Body of pancreas (tissue), 4 donors: ENCODE measurements around the gene C17orf113. TPM values are rescaled to one million over a fixed set of nuclear protein-coding genes. Genes with fewer than 3 reads are reported as not detected.

Experiments used
- ATAC-seq: fragments of 150-250 bp; one replicate; pipeline ENCODE4 v1.9.1; 2016
- DNase-seq, 4 donors: peaks; one replicate each; pipeline ENCODE4 v3.0.0-alpha.2; 2019
- H3K27ac ChIP-seq, 4 donors: fragments of 200-600 bp; sonication (generic); 1 replicate in 3 of 4; 2 replicates in 1 of 4; pipeline versions ENCODE4 v1.5.1 to v1.6.1; 2016 to 2019; ENCODE audit warnings: mild to moderate bottlenecking in 1 of 4, mixed read lengths in 1 of 4, moderate library complexity in 1 of 4
- H3K27me3 ChIP-seq, 2 donors: fragments of 200-600 bp; sonication (generic); one replicate each; pipeline ENCODE4 v1.6.0; 2016; ENCODE audit warnings: mild to moderate bottlenecking in 1 of 2
- H3K36me3 ChIP-seq, 2 donors: fragments of 200-600 bp; sonication (generic); replicated peaks in 1 of 2; 2 replicates each; pipeline ENCODE4 v1.5.1; 2016; ENCODE audit warnings: low read depth in 2 of 2; ENCODE audit not compliant: insufficient read depth in 1 of 2
- H3K4me1 ChIP-seq: fragments of 200-600 bp; sonication (generic); one replicate; pipeline ENCODE4 v1.6.0; 2016
- H3K4me3 ChIP-seq, 2 donors: fragments of 200-600 bp; sonication (generic); 1 replicate in 1 of 2; 2 replicates in 1 of 2; pipeline ENCODE4 v1.5.1; 2016 to 2019
- H3K9me3 ChIP-seq, 3 donors: fragments of 200-600 bp; sonication (generic); 1 replicate in 2 of 3; 2 replicates in 1 of 3; pipeline ENCODE4 v1.5.1; 2016
- CTCF ChIP-seq, 7 experiments: fragments of 450-650 bp in 4 of 7; fragments of 200-600 bp in 3 of 7; sonication (generic) in 3 of 7; IDR thresholded peaks; one replicate each; pipeline ENCODE4 v1.5.1; 2016 to 2019; ENCODE audit warnings: antibody characterized with exemption in 7 of 7
- POLR2A ChIP-seq, 3 donors: fragments of 450-650 bp; IDR thresholded peaks; one replicate each; pipeline ENCODE4 v1.6.1; 2016; ENCODE audit warnings: antibody characterized with exemption in 3 of 3, mild to moderate bottlenecking in 2 of 3
- WGBS, 2 donors: methylation state at CpG; one replicate each; pipeline ENCODE4 v1.1.5; 2017; 5-methylcytosine and 5-hydroxymethylcytosine counted together
- intact Hi-C: fragments of 100-400 bp; cut with DNase I; formaldehyde crosslinking; loops from one replicate; pipeline ENCODE4 v1.15.1; 2023
- total RNA-seq, 2 donors: library from RNA; depleted of rRNA; stranded (reverse); fragments of >200 nt; gene quantifications; one replicate each; pipeline ENCODE4 v1.1.0, GENCODE V29; 2016

The C17orf113 gene
- total RNA-seq, 2 donors from 2014 or later, result 1.6 to 4.4 TPM

- Histone ChIP-seq H3K9me3 (no peaks in the 10 kb centered on the region), H3K36me3 (no peaks in the 10 kb centered on the region), H3K4me1 (no peaks in the 10 kb centered on the region), H3K27me3 (no peaks in the 10 kb centered on the region), H3K4me3 (no peak overlapping the region), H3K27ac (no peak overlapping the region)
- DNase-seq (no peak), ATAC-seq (no peak)
- 53 to 63% methylated on average over 2 of the region's 2 CpGs for WGBS, 2 donors
- intact Hi-C loops, result no loop called here
- TF ChIP-seq CTCF (IDR thresholded peaks at IDR 0.05), result no peak
- no peak for TF ChIP-seq POLR2A (IDR thresholded peaks at IDR 0.05)
Observed at GRCh38 chr17:42065201-42065600, 14.8 kb upstream of the C17orf113 start.

- DNase-seq (no peak), ATAC-seq (no peak)
- no peak for TF ChIP-seq CTCF (IDR thresholded peaks at IDR 0.05)
- TF ChIP-seq POLR2A (IDR thresholded peaks at IDR 0.05), result no peak
- intact Hi-C loops, result no loop called here
- Histone ChIP-seq H3K36me3 (no peaks in the 10 kb centered on the region), H3K4me3 (no peak overlapping the region), H3K9me3 (no peaks in the 10 kb centered on the region), H3K27ac (no peak overlapping the region), H3K27me3 (no peaks in the 10 kb centered on the region), H3K4me1 (no peaks in the 10 kb centered on the region)
- 65 to 74% methylated on average over 5 to 14 of the region's 14 CpGs for WGBS, 2 donors
Observed at GRCh38 chr17:42062681-42063080, 12.3 kb upstream of the C17orf113 start.

- intact Hi-C loops, result no loop called here
Observed at GRCh38 chr17:42061646-42062487, 11.5 kb upstream of the C17orf113 start.

GRCh38 chr17:42060231-42060630, 9.8 kb upstream of the C17orf113 start:
- DNase-seq (no peak), ATAC-seq (no peak)
- H3K4me1 ChIP-seq, result no peaks in the 10 kb centered on the region
- H3K27ac ChIP-seq, result no peak overlapping the region
- H3K4me3 ChIP-seq, result no peak overlapping the region
- 86% methylated on average over 4 of the region's 4 CpGs for WGBS, 2 donors
- H3K27me3 ChIP-seq, result no peaks in the 10 kb centered on the region
- no peak for TF ChIP-seq POLR2A (IDR thresholded peaks at IDR 0.05)
- TF ChIP-seq CTCF (IDR thresholded peaks at IDR 0.05), result no peak
- intact Hi-C loops, result no loop called here
- no peaks in the 10 kb centered on the region for H3K9me3 ChIP-seq
- H3K36me3 ChIP-seq, result no peaks in the 10 kb centered on the region

More at GRCh38 chr17:42061646-42062487, 11.5 kb upstream of the C17orf113 start:
- Histone ChIP-seq H3K27me3 (no peaks in the 10 kb centered on the region), H3K4me3 (no peak overlapping the region), H3K27ac (no peak overlapping the region), H3K9me3 (no peaks in the 10 kb centered on the region), H3K4me1 (no peaks in the 10 kb centered on the region), H3K36me3 (no peaks in the 10 kb centered on the region)
- 46 to 63% methylated on average over 4 to 5 of the region's 5 CpGs for WGBS, 2 donors
- DNase-seq (no peak), ATAC-seq (no peak)
- TF ChIP-seq CTCF (IDR thresholded peaks at IDR 0.05) (no peak), POLR2A (IDR thresholded peaks at IDR 0.05) (no peak)

- ATAC-seq (no peak), DNase-seq (no peak)
- H3K4me1 ChIP-seq, result no peaks in the 10 kb centered on the region
- H3K36me3 ChIP-seq, result no peaks in the 10 kb centered on the region
- TF ChIP-seq POLR2A (IDR thresholded peaks at IDR 0.05), result no peak
- no peak for TF ChIP-seq CTCF (IDR thresholded peaks at IDR 0.05)
- no peaks in the 10 kb centered on the region for H3K27me3 ChIP-seq
- H3K4me3 ChIP-seq, result no peak overlapping the region
- H3K9me3 ChIP-seq, result no peaks in the 10 kb centered on the region
- intact Hi-C loops, result no loop called here
- WGBS, 2 donors, result 62 to 69% methylated on average over 4 of the region's 4 CpGs
- no peak overlapping the region for H3K27ac ChIP-seq
Observed at GRCh38 chr17:42059815-42060214, 9.4 kb upstream of the C17orf113 start.
